ENCODE data around the gene PSAPL1. TPM values are rescaled to one million over a fixed set of nuclear protein-coding genes. Genes with fewer than 3 reads are reported as not detected.

The PSAPL1 gene
- total RNA-seq, 2 experiments from 2014 or later, result not detected

GRCh38 chr4:7451434-7451789 is 16.7 kb upstream of the PSAPL1 start:
- ATAC-seq, result no peak
- Mint-ChIP-seq H3K36me3 (no peaks in the 10 kb centered on the region), H3K4me3 (no peak overlapping the region), H3K4me1 (no peaks in the 10 kb centered on the region), H3K27ac (no peak overlapping the region), H3K9me3 (ENCODE audit: low read depth) (no peaks in the 10 kb centered on the region), H3K27me3 (no peaks in the 10 kb centered on the region)
- no peak for DNase-seq
- CTCF ChIA-PET, result no interaction called here

- Mint-ChIP-seq H3K27ac (no peak overlapping the region), H3K4me3 (no peak overlapping the region), H3K27me3 (no peaks in the 10 kb centered on the region), H3K4me1 (no peaks in the 10 kb centered on the region), H3K9me3 (ENCODE audit: low read depth) (no peaks in the 10 kb centered on the region), H3K36me3 (no peaks in the 10 kb centered on the region)
- no peak for ATAC-seq
- no peak for DNase-seq
- CTCF ChIA-PET, result no interaction called here
Observed at GRCh38 chr4:7450775-7451433, 16.2 kb upstream of the PSAPL1 start.

- H3K27ac Mint-ChIP-seq, result no peak overlapping the region
- ATAC-seq (no peak), DNase-seq (no peak)
- no peaks in the 10 kb centered on the region for H3K9me3 Mint-ChIP-seq (ENCODE audit: low read depth)
- H3K4me1 Mint-ChIP-seq, result no peaks in the 10 kb centered on the region
- CTCF ChIA-PET, result no interaction called here
- H3K36me3 Mint-ChIP-seq, result no peaks in the 10 kb centered on the region
- H3K27me3 Mint-ChIP-seq, result no peaks in the 10 kb centered on the region
- no peak overlapping the region for H3K4me3 Mint-ChIP-seq
Observed at GRCh38 chr4:7448036-7448435, 13.3 kb upstream of the PSAPL1 start.

GRCh38 chr4:7447236-7447635 is 12.5 kb upstream of the PSAPL1 start:
- Mint-ChIP-seq H3K4me1 (no peaks in the 10 kb centered on the region), H3K36me3 (no peaks in the 10 kb centered on the region), H3K27ac (no peak overlapping the region), H3K9me3 (ENCODE audit: low read depth) (no peaks in the 10 kb centered on the region), H3K27me3 (no peaks in the 10 kb centered on the region), H3K4me3 (no peak overlapping the region)
- CTCF ChIA-PET, result no interaction called here
- no peak for DNase-seq
- ATAC-seq, result no peak

GRCh38 chr4:7444731-7445130 is 10.0 kb upstream of the PSAPL1 start:
- H3K4me1 Mint-ChIP-seq, result no peaks in the 10 kb centered on the region
- no peak for DNase-seq
- no peak overlapping the region for H3K27ac Mint-ChIP-seq
- H3K27me3 Mint-ChIP-seq, result no peaks in the 10 kb centered on the region
- CTCF ChIA-PET, result no interaction called here
- no peaks in the 10 kb centered on the region for H3K9me3 Mint-ChIP-seq (ENCODE audit: low read depth)
- H3K4me3 Mint-ChIP-seq, result no peak overlapping the region
- H3K36me3 Mint-ChIP-seq, result no peaks in the 10 kb centered on the region
- no peak for ATAC-seq

- H3K4me1 Mint-ChIP-seq, result no peaks in the 10 kb centered on the region
- ATAC-seq, result no peak
- CTCF ChIA-PET, result no interaction called here
Observed at GRCh38 chr4:7444314-7444713, 9.6 kb upstream of the PSAPL1 start.

GRCh38 chr4:7442574-7443162 is 7.9 kb upstream of the PSAPL1 start:
- H3K4me3 Mint-ChIP-seq, result no peak overlapping the region
- no peaks in the 10 kb centered on the region for H3K9me3 Mint-ChIP-seq (ENCODE audit: low read depth)
- no peaks in the 10 kb centered on the region for H3K4me1 Mint-ChIP-seq
- CTCF ChIA-PET, result no interaction called here
- no peaks in the 10 kb centered on the region for H3K36me3 Mint-ChIP-seq
- ATAC-seq (no peak), DNase-seq (no peak)
- H3K27ac Mint-ChIP-seq, result no peak overlapping the region
- no peaks in the 10 kb centered on the region for H3K27me3 Mint-ChIP-seq

More at GRCh38 chr4:7444314-7444713, 9.6 kb upstream of the PSAPL1 start:
- no peak overlapping the region for H3K4me3 Mint-ChIP-seq
- H3K9me3 Mint-ChIP-seq (ENCODE audit: low read depth), result no peaks in the 10 kb centered on the region
- H3K27ac Mint-ChIP-seq, result no peak overlapping the region
- DNase-seq, result no peak
- H3K27me3 Mint-ChIP-seq, result no peaks in the 10 kb centered on the region
- no peaks in the 10 kb centered on the region for H3K36me3 Mint-ChIP-seq

- Mint-ChIP-seq H3K4me1 (no peaks in the 10 kb centered on the region), H3K27me3 (no peaks in the 10 kb centered on the region), H3K36me3 (no peaks in the 10 kb centered on the region), H3K4me3 (no peak overlapping the region), H3K27ac (no peak overlapping the region), H3K9me3 (ENCODE audit: low read depth) (no peaks in the 10 kb centered on the region)
- CTCF ChIA-PET, result no interaction called here
- ATAC-seq, result no peak
- no peak for DNase-seq
Observed at GRCh38 chr4:7441201-7441600, 6.5 kb upstream of the PSAPL1 start.

- Mint-ChIP-seq H3K9me3 (ENCODE audit: low read depth) (no peaks in the 10 kb centered on the region), H3K27me3 (no peaks in the 10 kb centered on the region), H3K4me3 (no peak overlapping the region), H3K27ac (no peak overlapping the region), H3K4me1 (no peaks in the 10 kb centered on the region), H3K36me3 (no peaks in the 10 kb centered on the region)
- CTCF ChIA-PET, result interaction anchor here (1.0 kb wide), 1 partner anchor 18 kb away, joined by 3 read pairs; no protein-coding TSS in a partner anchor
- ATAC-seq (no peak), DNase-seq (no peak)
Observed at GRCh38 chr4:7439699-7440098, 5.0 kb upstream of the PSAPL1 start.

- H3K4me1 Mint-ChIP-seq, result no peaks in the 10 kb centered on the region
- H3K27me3 Mint-ChIP-seq, result no peaks in the 10 kb centered on the region
- no peak overlapping the region for H3K27ac Mint-ChIP-seq
- DNase-seq (no peak), ATAC-seq (no peak)
- no peaks in the 10 kb centered on the region for H3K36me3 Mint-ChIP-seq
- H3K9me3 Mint-ChIP-seq (ENCODE audit: low read depth), result no peaks in the 10 kb centered on the region
- no peak overlapping the region for H3K4me3 Mint-ChIP-seq
- CTCF ChIA-PET, result no interaction called here
Observed at GRCh38 chr4:7436256-7436655, 1.5 kb upstream of the PSAPL1 start.

- ATAC-seq (no peak), DNase-seq (no peak)
- H3K4me3 Mint-ChIP-seq, result no peak overlapping the region
- no peaks in the 10 kb centered on the region for H3K36me3 Mint-ChIP-seq
- H3K4me1 Mint-ChIP-seq, result no peaks in the 10 kb centered on the region
- H3K27ac Mint-ChIP-seq, result no peak overlapping the region
- CTCF ChIA-PET, result no interaction called here
- H3K9me3 Mint-ChIP-seq (ENCODE audit: low read depth), result no peaks in the 10 kb centered on the region
- H3K27me3 Mint-ChIP-seq, result no peaks in the 10 kb centered on the region
Observed at GRCh38 chr4:7435471-7436061, 836 bp upstream of the PSAPL1 start.

GRCh38 chr4:7434141-7434765 is 477 bp downstream of the PSAPL1 start:
- Mint-ChIP-seq H3K36me3 (no peaks in the 10 kb centered on the region), H3K9me3 (ENCODE audit: low read depth) (no peaks in the 10 kb centered on the region), H3K4me3 (no peak overlapping the region), H3K27me3 (no peaks in the 10 kb centered on the region), H3K27ac (no peak overlapping the region), H3K4me1 (no peaks in the 10 kb centered on the region)
- ATAC-seq, result peak; percentile 20
- DNase-seq, result no peak
- CTCF ChIA-PET, result no interaction called here

- Mint-ChIP-seq H3K9me3 (ENCODE audit: low read depth) (no peaks in the 10 kb centered on the region), H3K27ac (no peak overlapping the region), H3K4me1 (no peaks in the 10 kb centered on the region), H3K36me3 (no peaks in the 10 kb centered on the region), H3K27me3 (no peaks in the 10 kb centered on the region), H3K4me3 (no peak overlapping the region)
- ATAC-seq (no peak), DNase-seq (no peak)
- CTCF ChIA-PET, result no interaction called here
Observed at GRCh38 chr4:7433376-7434140, 1.2 kb downstream of the PSAPL1 start.

Data from activated CD8-positive, alpha-beta memory T cell treated with anti-CD3 and anti-CD28 coated beads, Interleukin-2, amount 10 ng/mL, durations not matched to agents 7 days and 5 days (primary cell).